ENCODE data around the gene ACMSD. TPM values are rescaled to one million over a fixed set of nuclear protein-coding genes. Genes with fewer than 3 reads are reported as not detected.

The ACMSD gene
- total and polyA plus RNA-seq, 2 of the 4 experiments (the other 2 are of a cell fraction), result not detected

DNA sequence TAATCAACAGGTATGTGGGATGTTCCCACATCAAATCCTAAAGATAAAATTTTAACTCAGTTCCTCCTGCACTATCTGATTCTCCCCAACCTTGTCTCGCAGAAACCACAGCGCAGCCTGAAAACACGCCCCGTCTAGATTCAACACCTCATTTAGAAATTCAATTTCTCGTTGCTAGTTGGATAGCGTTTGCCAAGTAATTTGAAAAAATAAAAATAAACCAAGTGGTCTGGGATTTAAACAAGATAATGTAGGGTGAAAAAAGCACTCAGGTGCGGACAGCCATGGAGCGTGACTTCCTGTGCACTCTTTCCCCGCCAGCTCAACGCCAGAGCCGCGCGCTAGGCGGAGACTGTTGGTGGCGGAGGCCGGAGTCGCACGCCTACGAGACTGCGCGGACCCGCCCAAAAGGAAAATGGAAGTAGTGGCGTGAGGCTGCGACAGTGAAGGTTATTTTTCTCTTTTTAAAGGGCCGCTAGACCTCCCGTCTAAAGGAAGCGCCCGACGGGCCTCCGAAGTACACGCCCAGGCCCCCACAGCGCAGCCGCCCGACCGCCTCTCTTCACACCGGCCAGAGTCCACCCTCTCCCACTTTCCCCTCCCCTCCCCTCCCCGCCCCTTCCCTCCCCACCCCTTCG, 79.6 kb downstream of the ACMSD start (continued):
- TF ChIP-seq CEBPB (IDR thresholded peaks at IDR 0.05; ENCODE audit: low read depth, low read length) (no peak), SMC3 (IDR thresholded peaks at IDR 0.05; ENCODE audit: low read depth, low read length) (no peak)

DNA sequence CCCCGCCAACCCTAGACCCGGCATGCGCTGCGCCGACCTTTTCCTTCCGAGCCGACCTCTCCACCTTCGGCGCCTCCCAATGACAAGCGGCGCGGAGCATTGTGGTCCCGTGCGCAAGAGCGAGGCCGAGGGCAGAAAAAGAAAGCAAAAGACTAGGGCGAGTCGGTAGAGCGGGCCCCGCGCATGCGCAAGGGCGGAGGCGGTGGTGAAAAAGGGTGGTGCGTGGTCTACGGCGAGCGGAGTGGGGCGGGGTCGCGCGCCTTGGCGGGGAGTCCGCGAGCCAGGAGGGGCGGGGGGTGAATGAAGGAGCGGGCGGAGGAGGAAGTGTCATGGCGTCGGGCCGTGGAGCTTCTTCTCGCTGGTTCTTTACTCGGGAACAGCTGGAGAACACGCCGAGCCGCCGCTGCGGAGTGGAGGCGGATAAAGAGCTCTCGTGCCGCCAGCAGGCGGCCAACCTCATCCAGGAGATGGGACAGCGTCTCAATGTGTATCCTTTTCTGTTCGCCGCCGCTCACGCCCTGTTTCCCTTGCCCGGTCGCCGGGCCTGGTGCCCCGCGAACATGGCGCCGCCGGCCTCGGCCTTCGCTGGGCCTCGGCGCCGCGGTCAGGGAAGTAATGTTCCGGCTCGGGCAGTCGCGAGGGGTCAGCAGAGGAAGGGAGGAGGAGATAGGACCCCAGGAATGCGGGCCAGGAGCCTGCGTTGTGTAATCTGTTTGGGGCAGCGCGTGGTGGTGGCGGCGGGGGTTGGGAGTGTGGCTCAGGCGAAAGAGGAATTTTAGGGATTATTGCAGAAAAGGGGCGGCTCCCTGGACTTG, 80.3 kb downstream of the ACMSD start, which contains the start of gene CCNT2:
Gene CCNT2 (plus strand): TSS at position 297 of the 815 bp plus-strand sequence. CDS start 33 bp downstream, at position 330.
- peak; percentile 91 for ATAC-seq (ENCODE audit: low read depth)
- dilution Hi-C loops (cut with HindIII; ENCODE audit: low sequenced_read_pairs, unreplicated experiment) (no loop called here), in situ Hi-C loops (cut with MboI; ENCODE audit: low sequenced_read_pairs) (loop anchor here (10.0 to 25.0 kb wide), 2 partner anchors 804 to 1031 kb away; no protein-coding TSS in a partner anchor), intact Hi-C loops (cut with micrococcal nuclease) (no loop called here)
- Histone ChIP-seq H3K56ac (ENCODE audit: extremely low read depth, insufficient read depth, low read length) (peak within 1 kb of the TSS; percentile 97), H3K27ac (ENCODE audit: insufficient read depth, low read length) (peak within 1 kb of the TSS; percentile 98), H3K9me1 (ENCODE audit: insufficient read depth, low read length) (no peaks in the 10 kb centered on the region; the same call in 1 of the 2 replicates), H2BK15ac (ENCODE audit: low read depth, low read length) (no peak within 1 kb of the TSS; the same call in 2 of the 3 replicates), H3K4me1 (ENCODE audit: control insufficient read depth, insufficient read depth, low read length) (peaks cover 2% of the 10 kb centered on the region; the same call in 1 of the 2 replicates), H3K23ac (ENCODE audit: low read depth, low read length) (peak within 1 kb of the TSS; percentile 100), H3K14ac (replicated peaks; ENCODE audit: low read depth, low read length) (peak within 1 kb of the TSS; percentile 96), H3K79me1 (ENCODE audit: low read depth in 1 of 2, low read length in 2 of 2) (peaks cover 5 to 18% of the 10 kb centered on the region in 2 experiments; a peak in 2 of 4 replicates), H4K8ac (ENCODE audit: low read depth in 2 of 2, low read length in 2 of 2) (peak within 1 kb of the TSS; percentile 82 to 86), H3K4ac (ENCODE audit: low read depth, low read length) (peak within 1 kb of the TSS; percentile 94), H2BK120ac (ENCODE audit: low read depth, low read length) (peak within 1 kb of the TSS; percentile 81), H4K5ac (ENCODE audit: low read depth, low read length) (peak within 1 kb of the TSS; percentile 94), H4K91ac (ENCODE audit: insufficient read depth, low read depth, low read length) (peak within 1 kb of the TSS; percentile 95), H2AK5ac (ENCODE audit: low read depth, low read length) (peak within 1 kb of the TSS; percentile 80), H3K4me3 (ENCODE audit: insufficient read depth, low read depth, low read length) (peak within 1 kb of the TSS; percentile 89), H3K9me3 (ENCODE audit: control insufficient read depth, insufficient read depth, low read length) (no peaks in the 10 kb centered on the region), H3K27me3 (ENCODE audit: control insufficient read depth, insufficient read depth, low read length) (no peaks in the 10 kb centered on the region), H3K36me3 (ENCODE audit: control insufficient read depth, insufficient read depth, low read length) (no peaks in the 10 kb centered on the region), H2BK5ac (ENCODE audit: low read depth, low read length, poor library complexity, severe bottlenecking) (peak within 1 kb of the TSS; percentile 93), H3K9ac (ENCODE audit: low read depth, low read length) (peak within 1 kb of the TSS; percentile 98), H3K4me2 (ENCODE audit: low read depth, low read length) (peak within 1 kb of the TSS; percentile 91), H4K20me1 (ENCODE audit: insufficient read depth, low read length) (peaks cover 35% of the 10 kb centered on the region), H2AFZ (replicated peaks; ENCODE audit: low read length, poor library complexity) (peak within 1 kb of the TSS; percentile 98), H2AK9ac (replicated peaks; ENCODE audit: low read depth, low read length, poor library complexity) (peak within 1 kb of the TSS; percentile 97), H2BK20ac (ENCODE audit: low read depth, low read length) (no peak within 1 kb of the TSS; the same call in 1 of the 2 replicates), H3K18ac (ENCODE audit: low read depth, low read length) (peak within 1 kb of the TSS; percentile 87)
- peak; percentile 98 for DNase-seq
- 0% methylated on average over 28 of the region's 83 CpGs; no CpG with 5 or more reads in 1 of the 2 experiments for whole genome bisulfite sequencing, 2 experiments (ENCODE audit: extremely low coverage in 2 of 2, insufficient read length in 1 of 2)
- CTCF ChIA-PET, result interaction anchor here (0.6 kb wide), 1 partner anchor 15 kb away, joined by 3 read pairs; no protein-coding TSS in a partner anchor
- POLR2A ChIA-PET (ENCODE audit: unreplicated experiment), result interaction anchor here (0.6 kb wide), 1 partner anchor 946 kb away, joined by 3 read pairs; no protein-coding TSS in a partner anchor
- BruUV-seq (replicated peaks), result TSS peak; percentile 19
- TF ChIP-seq, protein P1, sequence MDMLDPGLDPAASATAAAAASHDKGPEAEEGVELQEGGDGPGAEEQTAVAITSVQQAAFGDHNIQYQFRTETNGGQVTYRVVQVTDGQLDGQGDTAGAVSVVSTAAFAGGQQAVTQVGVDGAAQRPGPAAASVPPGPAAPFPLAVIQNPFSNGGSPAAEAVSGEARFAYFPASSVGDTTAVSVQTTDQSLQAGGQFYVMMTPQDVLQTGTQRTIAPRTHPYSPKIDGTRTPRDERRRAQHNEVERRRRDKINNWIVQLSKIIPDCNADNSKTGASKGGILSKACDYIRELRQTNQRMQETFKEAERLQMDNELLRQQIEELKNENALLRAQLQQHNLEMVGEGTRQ (IDR thresholded peaks at IDR 0.05; ENCODE audit: low read depth, low read length), result peak; percentile 61
- TF ChIP-seq MAZ (IDR thresholded peaks at IDR 0.05; ENCODE audit: borderline replicate concordance, low read depth, low read length) (peak; percentile 98), SMC3 (IDR thresholded peaks at IDR 0.05; ENCODE audit: low read depth, low read length) (no peak), MAFK (IDR thresholded peaks at IDR 0.05; ENCODE audit: low read depth, low read length) (no peak), POLR2A (IDR thresholded peaks at IDR 0.05; ENCODE audit: low read depth, low read length) (peak; percentile 87), BHLHE40 (IDR thresholded peaks at IDR 0.05; ENCODE audit: low read depth, low read length) (peak; percentile 91), NFE2L2 (IDR thresholded peaks at IDR 0.05; ENCODE audit: low read depth, low read length) (no peak), CEBPB (IDR thresholded peaks at IDR 0.05; ENCODE audit: low read depth, low read length) (peak; percentile 82), CHD1 (IDR thresholded peaks at IDR 0.05; ENCODE audit: low read depth, low read length) (no peak), RFX5 (IDR thresholded peaks at IDR 0.05; ENCODE audit: low read depth, low read length) (no peak), RAD21 (IDR thresholded peaks at IDR 0.05; ENCODE audit: low read length) (no peak)
- TF ChIP-seq, protein P2, sequence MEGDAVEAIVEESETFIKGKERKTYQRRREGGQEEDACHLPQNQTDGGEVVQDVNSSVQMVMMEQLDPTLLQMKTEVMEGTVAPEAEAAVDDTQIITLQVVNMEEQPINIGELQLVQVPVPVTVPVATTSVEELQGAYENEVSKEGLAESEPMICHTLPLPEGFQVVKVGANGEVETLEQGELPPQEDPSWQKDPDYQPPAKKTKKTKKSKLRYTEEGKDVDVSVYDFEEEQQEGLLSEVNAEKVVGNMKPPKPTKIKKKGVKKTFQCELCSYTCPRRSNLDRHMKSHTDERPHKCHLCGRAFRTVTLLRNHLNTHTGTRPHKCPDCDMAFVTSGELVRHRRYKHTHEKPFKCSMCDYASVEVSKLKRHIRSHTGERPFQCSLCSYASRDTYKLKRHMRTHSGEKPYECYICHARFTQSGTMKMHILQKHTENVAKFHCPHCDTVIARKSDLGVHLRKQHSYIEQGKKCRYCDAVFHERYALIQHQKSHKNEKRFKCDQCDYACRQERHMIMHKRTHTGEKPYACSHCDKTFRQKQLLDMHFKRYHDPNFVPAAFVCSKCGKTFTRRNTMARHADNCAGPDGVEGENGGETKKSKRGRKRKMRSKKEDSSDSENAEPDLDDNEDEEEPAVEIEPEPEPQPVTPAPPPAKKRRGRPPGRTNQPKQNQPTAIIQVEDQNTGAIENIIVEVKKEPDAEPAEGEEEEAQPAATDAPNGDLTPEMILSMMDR (conservative IDR thresholded peaks at IDR 0.05; ENCODE audit: low read depth, low read length), result 0 out of 2 replicates have a peak, but pooled peaks have one; percentile 3
